Fibroblast of the aortic adventitia (primary cell): ENCODE results near the gene EID2B. TPM values are rescaled to one million over a fixed set of nuclear protein-coding genes. Genes with fewer than 3 reads are reported as not detected.
A peak's percentile ranks its signal among the peaks of the same experiment; 100 is the strongest.

ENCODE experiments used
- DNase-seq: peaks from one replicate; pipeline ENCODE4 v3.0.0-alpha.2; 2010; ENCODE audit warnings: low read depth
- H3K4me3 ChIP-seq: 2 replicates; pipeline ENCODE4 v1.5.1; 2011; ENCODE audit warnings: low read depth, mild to moderate bottlenecking, control low read depth, low read length, moderate library complexity
- total RNA-seq: library from RNA; depleted of rRNA; stranded (reverse); fragments of >200 nt; gene quantifications from 2 replicates; pipeline ENCODE4 v1.2.3, GENCODE V29; 2012; ENCODE audit warnings: low replicate concordance
- TF ChIP-seq, protein P1 (sequence below): IDR thresholded peaks from 2 replicates; pipeline ENCODE4 v1.5.1; 2011; ENCODE audit warnings: mild to moderate bottlenecking, low read length, control low read depth, inconsistent platforms; ENCODE audit not compliant: insufficient read depth

EID2B gene
- total RNA-seq, 1 donor: 3.3 TPM

DNA sequence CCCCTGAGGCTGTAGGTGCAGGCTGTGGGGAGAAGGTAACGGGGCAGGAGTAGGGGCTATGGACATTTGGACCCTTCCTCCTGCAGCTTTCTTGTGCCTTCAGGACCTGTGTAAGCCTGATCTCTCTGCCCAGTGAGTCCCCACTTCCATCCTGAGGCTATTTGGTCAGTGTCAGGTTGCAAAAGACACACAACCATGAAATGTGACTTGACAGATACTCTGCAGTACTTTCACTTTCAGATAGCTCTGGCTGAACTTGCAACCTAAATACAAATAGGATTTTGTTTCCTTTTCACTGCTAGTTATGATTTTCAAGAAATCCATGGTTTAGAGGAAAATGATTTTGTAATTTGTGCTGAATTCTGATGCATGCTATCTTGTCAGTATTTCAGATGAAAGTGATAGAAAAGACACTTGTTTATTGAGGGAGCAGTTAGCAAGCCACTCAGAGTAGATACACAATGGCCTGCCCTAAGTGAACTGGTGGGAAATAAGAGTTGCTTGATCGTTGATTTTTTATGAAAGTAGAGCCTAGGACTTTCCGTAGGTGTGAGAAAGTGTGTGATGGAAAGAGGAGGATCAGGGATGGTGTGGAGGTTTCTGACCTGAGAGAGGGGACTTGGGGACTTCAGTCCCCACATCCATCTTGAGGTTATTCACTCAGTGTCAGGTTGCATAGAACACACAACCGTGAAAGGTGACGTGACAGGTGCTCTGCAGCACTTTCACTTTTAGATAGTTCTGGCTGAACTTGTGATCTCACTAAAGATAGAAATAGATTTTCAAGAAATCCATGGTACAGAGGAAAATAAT is 25.4 kb upstream of the EID2B start:
- TF ChIP-seq, protein P1, sequence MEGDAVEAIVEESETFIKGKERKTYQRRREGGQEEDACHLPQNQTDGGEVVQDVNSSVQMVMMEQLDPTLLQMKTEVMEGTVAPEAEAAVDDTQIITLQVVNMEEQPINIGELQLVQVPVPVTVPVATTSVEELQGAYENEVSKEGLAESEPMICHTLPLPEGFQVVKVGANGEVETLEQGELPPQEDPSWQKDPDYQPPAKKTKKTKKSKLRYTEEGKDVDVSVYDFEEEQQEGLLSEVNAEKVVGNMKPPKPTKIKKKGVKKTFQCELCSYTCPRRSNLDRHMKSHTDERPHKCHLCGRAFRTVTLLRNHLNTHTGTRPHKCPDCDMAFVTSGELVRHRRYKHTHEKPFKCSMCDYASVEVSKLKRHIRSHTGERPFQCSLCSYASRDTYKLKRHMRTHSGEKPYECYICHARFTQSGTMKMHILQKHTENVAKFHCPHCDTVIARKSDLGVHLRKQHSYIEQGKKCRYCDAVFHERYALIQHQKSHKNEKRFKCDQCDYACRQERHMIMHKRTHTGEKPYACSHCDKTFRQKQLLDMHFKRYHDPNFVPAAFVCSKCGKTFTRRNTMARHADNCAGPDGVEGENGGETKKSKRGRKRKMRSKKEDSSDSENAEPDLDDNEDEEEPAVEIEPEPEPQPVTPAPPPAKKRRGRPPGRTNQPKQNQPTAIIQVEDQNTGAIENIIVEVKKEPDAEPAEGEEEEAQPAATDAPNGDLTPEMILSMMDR: no peak
- H3K4me3 ChIP-seq: peak overlapping the region; percentile 48
- DNase-seq: peak; percentile 8

- TF ChIP-seq, protein P1: no peak
- DNase-seq: no peak
- no peak overlapping the region for H3K4me3 ChIP-seq
Measured at GRCh38 chr19:39555883-39556282, 23.2 kb upstream of the EID2B start.

- DNase-seq: no peak
- TF ChIP-seq, protein P1: no peak
- H3K4me3 ChIP-seq: no peak overlapping the region
Measured at GRCh38 chr19:39554701-39555311, 22.2 kb upstream of the EID2B start.

DNA sequence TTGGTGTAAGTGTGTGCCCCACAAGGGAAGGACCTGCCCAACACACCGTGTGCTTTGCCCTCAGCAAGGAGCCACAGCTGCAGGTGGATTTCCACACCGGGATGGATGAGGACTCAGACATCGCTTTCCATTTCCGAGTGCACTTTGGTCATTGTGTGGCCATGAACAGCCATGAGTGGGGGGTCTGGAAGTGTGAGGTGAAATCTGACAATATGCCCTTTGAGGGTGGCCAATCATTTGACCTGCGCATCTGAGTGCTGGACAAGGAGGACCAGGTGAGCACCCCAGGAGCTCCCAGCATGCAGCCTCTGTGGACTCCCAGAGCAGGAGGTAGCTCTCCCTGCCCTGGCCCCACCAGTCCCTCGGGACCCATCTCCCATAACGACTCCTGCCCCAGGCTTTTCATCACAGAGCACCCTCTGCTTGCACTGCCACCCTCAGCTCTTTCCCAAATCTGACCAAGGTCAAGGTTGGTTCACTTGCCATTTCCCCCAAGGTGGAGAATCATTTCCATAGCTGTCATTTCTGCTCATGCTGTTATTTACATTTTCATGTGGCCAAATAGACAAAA is 20.5 kb upstream of the EID2B start:
- DNase-seq: no peak
- TF ChIP-seq, protein P1: no peak
- no peak overlapping the region for H3K4me3 ChIP-seq

GRCh38 chr19:39550197-39550596 is 17.5 kb upstream of the EID2B start:
- H3K4me3 ChIP-seq: no peak overlapping the region
- TF ChIP-seq, protein P1: no peak
- DNase-seq: no peak

DNA sequence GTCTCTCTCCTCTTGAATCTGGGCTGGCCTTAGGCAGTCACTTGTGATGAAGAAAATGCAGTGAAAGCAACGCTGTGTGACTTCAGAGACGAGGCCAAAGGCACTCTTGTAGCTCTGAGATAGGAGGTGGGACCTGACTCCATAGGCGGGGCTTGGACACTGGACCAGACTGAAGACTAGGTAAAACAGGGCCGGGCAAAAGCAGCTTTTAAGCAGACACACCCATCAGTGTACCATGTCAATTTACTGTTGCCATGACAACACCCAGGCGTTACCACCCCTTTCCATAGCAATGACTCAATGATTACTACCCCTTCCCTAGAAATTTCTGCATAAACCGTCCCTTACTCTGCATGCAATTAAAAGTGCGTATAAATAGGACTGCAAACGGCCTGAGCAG is 13.9 kb upstream of the EID2B start:
- H3K4me3 ChIP-seq: no peak overlapping the region
- TF ChIP-seq, protein P1: no peak
- no peak for DNase-seq
